ENCODE results near the gene TRMT1L.

GRCh38 chr1:185162491-185162890 is 5.7 kb upstream of the TRMT1L start:
- TF ChIP-seq, protein P1, sequence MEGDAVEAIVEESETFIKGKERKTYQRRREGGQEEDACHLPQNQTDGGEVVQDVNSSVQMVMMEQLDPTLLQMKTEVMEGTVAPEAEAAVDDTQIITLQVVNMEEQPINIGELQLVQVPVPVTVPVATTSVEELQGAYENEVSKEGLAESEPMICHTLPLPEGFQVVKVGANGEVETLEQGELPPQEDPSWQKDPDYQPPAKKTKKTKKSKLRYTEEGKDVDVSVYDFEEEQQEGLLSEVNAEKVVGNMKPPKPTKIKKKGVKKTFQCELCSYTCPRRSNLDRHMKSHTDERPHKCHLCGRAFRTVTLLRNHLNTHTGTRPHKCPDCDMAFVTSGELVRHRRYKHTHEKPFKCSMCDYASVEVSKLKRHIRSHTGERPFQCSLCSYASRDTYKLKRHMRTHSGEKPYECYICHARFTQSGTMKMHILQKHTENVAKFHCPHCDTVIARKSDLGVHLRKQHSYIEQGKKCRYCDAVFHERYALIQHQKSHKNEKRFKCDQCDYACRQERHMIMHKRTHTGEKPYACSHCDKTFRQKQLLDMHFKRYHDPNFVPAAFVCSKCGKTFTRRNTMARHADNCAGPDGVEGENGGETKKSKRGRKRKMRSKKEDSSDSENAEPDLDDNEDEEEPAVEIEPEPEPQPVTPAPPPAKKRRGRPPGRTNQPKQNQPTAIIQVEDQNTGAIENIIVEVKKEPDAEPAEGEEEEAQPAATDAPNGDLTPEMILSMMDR (conservative IDR thresholded peaks at IDR 0.05 in 1 of 2, IDR thresholded peaks at IDR 0.05 in 1 of 2; ENCODE audit: low read depth in 1 of 2, low read length in 2 of 2) = no peak
- no peak for TF ChIP-seq EZH2 (IDR thresholded peaks at IDR 0.05; ENCODE audit: low read length, missing control alignments)
